Measurements from ENCODE around the gene RRP15.

GRCh38 chr1:218332416-218332815 lies 47.3 kb downstream of the RRP15 start:
- TF ChIP-seq CTCF (IDR thresholded peaks at IDR 0.05 in 4 of 5, conservative IDR thresholded peaks at IDR 0.05 in 1 of 5) (no peak), POLR2A (IDR thresholded peaks at IDR 0.05) (no peak)

Measured in gastrocnemius medialis (tissue), 4 donors.